ENCODE data around the gene RNF5. TPM values are rescaled to one million over a fixed set of nuclear protein-coding genes. Genes with fewer than 3 reads are reported as not detected.

RNF5 gene
- total and polyA plus RNA-seq, 9 of the 15 experiments (the other 6 are each of a cell fraction or from before 2014, with no cell fraction given): 62.2 to 245 (median 129) TPM

Small RNAs within 50 kb of the gene (microRNA-seq; reads per million reads assigned to microRNA genes)
- gene MIR6721 (ENCODE audit: borderline microRNAs expressed) (0.91 reads per million, percentile 4 among the genes with 10 or more reads in this experiment), gene MIR6833 (ENCODE audit: borderline microRNAs expressed) (not detected)

Small RNAs within 50 kb of the gene (small RNA-seq; reads per million reads assigned to genes)
- not detected for gene AL662884.1
- gene MIR6833: not detected

Other genes with a start within 250 kb of the RNF5 start
Only the 7 nearest of the 20 such genes appear.
- 0.14 and 0.57 TPM in 2 replicates for gene PRRT1, start 26.5 kb upstream of the RNF5 start, total RNA-seq (2014; rRNA removed)
- gene PRRT1, start 26.5 kb upstream of the RNF5 start, total RNA-seq (2014; rRNA removed; fragmentation: Illumina TruSeq; extraction: Trizol): 0.16 and 0.29 TPM in 2 replicates
- gene PRRT1, start 26.5 kb upstream of the RNF5 start, total RNA-seq (2015; rRNA removed; fragmentation: Illumina TruSeq; extraction: Trizol): 0.40 and 0.53 TPM in 2 replicates
- gene PRRT1, start 26.5 kb upstream of the RNF5 start, total RNA-seq (2021): 1.9 and 3.0 TPM in 2 replicates
- gene PRRT1, start 26.5 kb upstream of the RNF5 start, polyA plus RNA-seq (2011; rRNA removed): 0.50 and 1.1 TPM in 2 replicates
- 3.3 and 3.5 TPM in 2 replicates for gene PRRT1, start 26.5 kb upstream of the RNF5 start, polyA plus RNA-seq (2014; fragmentation: Illumina TruSeq; extraction: Trizol)
- under 1 TPM; 0.31 to 0.41 TPM for gene PRRT1, start 26.5 kb upstream of the RNF5 start, polyA plus RNA-seq (2014; fragmentation: Nextera tagmentation; extraction: Ambion mirVana)
- 2.1 and 2.8 TPM in 2 replicates for gene PRRT1, start 26.5 kb upstream of the RNF5 start, polyA plus RNA-seq (2014; rRNA removed)
- gene PPT2, start 24.3 kb upstream of the RNF5 start, total RNA-seq (2014; rRNA removed): 69.9 and 296 TPM in 2 replicates
- gene PPT2, start 24.3 kb upstream of the RNF5 start, total RNA-seq (2014; rRNA removed; fragmentation: Illumina TruSeq; extraction: Trizol): 42.5 and 43.7 TPM in 2 replicates
- gene PPT2, start 24.3 kb upstream of the RNF5 start, total RNA-seq (2015; rRNA removed; fragmentation: Illumina TruSeq; extraction: Trizol): 44.1 and 45.6 TPM in 2 replicates
- 83.2 and 83.4 TPM in 2 replicates for gene PPT2, start 24.3 kb upstream of the RNF5 start, total RNA-seq (2021)
- 75.8 and 76.6 TPM in 2 replicates for gene PPT2, start 24.3 kb upstream of the RNF5 start, polyA plus RNA-seq (2011; rRNA removed)
- gene PPT2, start 24.3 kb upstream of the RNF5 start, polyA plus RNA-seq (2014; fragmentation: Illumina TruSeq; extraction: Trizol): 92.6 and 98.8 TPM in 2 replicates
- gene PPT2, start 24.3 kb upstream of the RNF5 start, polyA plus RNA-seq (2014; fragmentation: Nextera tagmentation; extraction: Ambion mirVana): 10 to 100 TPM; 27.4 to 41.6 TPM
- 86.4 and 95.1 TPM in 2 replicates for gene PPT2, start 24.3 kb upstream of the RNF5 start, polyA plus RNA-seq (2014; rRNA removed)
- gene EGFL8, start 13.8 kb upstream of the RNF5 start, total RNA-seq (2014; rRNA removed): 14.2 and 20.9 TPM in 2 replicates
- 10.0 and 12.1 TPM in 2 replicates for gene EGFL8, start 13.8 kb upstream of the RNF5 start, total RNA-seq (2014; rRNA removed; fragmentation: Illumina TruSeq; extraction: Trizol)
- 13.3 and 15.5 TPM in 2 replicates for gene EGFL8, start 13.8 kb upstream of the RNF5 start, total RNA-seq (2015; rRNA removed; fragmentation: Illumina TruSeq; extraction: Trizol)
- 21.7 and 26.0 TPM in 2 replicates for gene EGFL8, start 13.8 kb upstream of the RNF5 start, total RNA-seq (2021)
- gene EGFL8, start 13.8 kb upstream of the RNF5 start, polyA plus RNA-seq (2011; rRNA removed): 14.8 and 17.9 TPM in 2 replicates
- gene EGFL8, start 13.8 kb upstream of the RNF5 start, polyA plus RNA-seq (2014; fragmentation: Illumina TruSeq; extraction: Trizol): 19.1 and 26.3 TPM in 2 replicates
- 1 to 10 TPM; 2.2 to 2.8 TPM for gene EGFL8, start 13.8 kb upstream of the RNF5 start, polyA plus RNA-seq (2014; fragmentation: Nextera tagmentation; extraction: Ambion mirVana)
- gene EGFL8, start 13.8 kb upstream of the RNF5 start, polyA plus RNA-seq (2014; rRNA removed): 39.8 and 47.4 TPM in 2 replicates
- gene AGPAT1, start 2.3 kb upstream of the RNF5 start, total RNA-seq (2014; rRNA removed): 69.4 and 115 TPM in 2 replicates
- gene AGPAT1, start 2.3 kb upstream of the RNF5 start, total RNA-seq (2014; rRNA removed; fragmentation: Illumina TruSeq; extraction: Trizol): 45.4 and 51.9 TPM in 2 replicates
- gene AGPAT1, start 2.3 kb upstream of the RNF5 start, total RNA-seq (2015; rRNA removed; fragmentation: Illumina TruSeq; extraction: Trizol): 53.2 and 54.1 TPM in 2 replicates
- gene AGPAT1, start 2.3 kb upstream of the RNF5 start, total RNA-seq (2021): 107 and 109 TPM in 2 replicates
- gene AGPAT1, start 2.3 kb upstream of the RNF5 start, polyA plus RNA-seq (2011; rRNA removed): 78.7 and 138 TPM in 2 replicates
- gene AGPAT1, start 2.3 kb upstream of the RNF5 start, polyA plus RNA-seq (2014; fragmentation: Illumina TruSeq; extraction: Trizol): 165 and 176 TPM in 2 replicates
- 10 to 100 TPM; 37.9 to 43.6 TPM for gene AGPAT1, start 2.3 kb upstream of the RNF5 start, polyA plus RNA-seq (2014; fragmentation: Nextera tagmentation; extraction: Ambion mirVana)
- gene AGPAT1, start 2.3 kb upstream of the RNF5 start, polyA plus RNA-seq (2014; rRNA removed): 78.2 and 78.4 TPM in 2 replicates
- gene AGER, start 5.8 kb downstream of the RNF5 start, total RNA-seq (2014; rRNA removed): 5.3 and 6.2 TPM in 2 replicates
- gene AGER, start 5.8 kb downstream of the RNF5 start, total RNA-seq (2014; rRNA removed; fragmentation: Illumina TruSeq; extraction: Trizol): 2.0 and 2.2 TPM in 2 replicates
- gene AGER, start 5.8 kb downstream of the RNF5 start, total RNA-seq (2015; rRNA removed; fragmentation: Illumina TruSeq; extraction: Trizol): 3.0 and 3.6 TPM in 2 replicates
- 7.8 and 11.5 TPM in 2 replicates for gene AGER, start 5.8 kb downstream of the RNF5 start, total RNA-seq (2021)
- 4.1 and 7.9 TPM in 2 replicates for gene AGER, start 5.8 kb downstream of the RNF5 start, polyA plus RNA-seq (2011; rRNA removed)
- 5.8 and 8.2 TPM in 2 replicates for gene AGER, start 5.8 kb downstream of the RNF5 start, polyA plus RNA-seq (2014; fragmentation: Illumina TruSeq; extraction: Trizol)
- 1 to 10 TPM; 1.2 to 1.8 TPM for gene AGER, start 5.8 kb downstream of the RNF5 start, polyA plus RNA-seq (2014; fragmentation: Nextera tagmentation; extraction: Ambion mirVana)
- gene AGER, start 5.8 kb downstream of the RNF5 start, polyA plus RNA-seq (2014; rRNA removed): 10.9 and 11.1 TPM in 2 replicates
- gene PBX2, start 11.8 kb downstream of the RNF5 start, total RNA-seq (2014; rRNA removed): 55.6 and 63.8 TPM in 2 replicates
- gene PBX2, start 11.8 kb downstream of the RNF5 start, total RNA-seq (2014; rRNA removed; fragmentation: Illumina TruSeq; extraction: Trizol): 44.0 and 45.1 TPM in 2 replicates
- gene PBX2, start 11.8 kb downstream of the RNF5 start, total RNA-seq (2015; rRNA removed; fragmentation: Illumina TruSeq; extraction: Trizol): 60.0 and 62.5 TPM in 2 replicates
- 106 and 126 TPM in 2 replicates for gene PBX2, start 11.8 kb downstream of the RNF5 start, total RNA-seq (2021)
- 123 and 127 TPM in 2 replicates for gene PBX2, start 11.8 kb downstream of the RNF5 start, polyA plus RNA-seq (2011; rRNA removed)
- 108 and 119 TPM in 2 replicates for gene PBX2, start 11.8 kb downstream of the RNF5 start, polyA plus RNA-seq (2014; fragmentation: Illumina TruSeq; extraction: Trizol)
- gene PBX2, start 11.8 kb downstream of the RNF5 start, polyA plus RNA-seq (2014; fragmentation: Nextera tagmentation; extraction: Ambion mirVana): 1 to 10 TPM; 1.9 to 2.8 TPM
- 117 and 134 TPM in 2 replicates for gene PBX2, start 11.8 kb downstream of the RNF5 start, polyA plus RNA-seq (2014; rRNA removed)
- 40.5 and 45.0 TPM in 2 replicates for gene GPSM3, start 14.2 kb downstream of the RNF5 start, total RNA-seq (2014; rRNA removed)
- gene GPSM3, start 14.2 kb downstream of the RNF5 start, total RNA-seq (2014; rRNA removed; fragmentation: Illumina TruSeq; extraction: Trizol): 13.5 and 14.0 TPM in 2 replicates
- 22.3 and 22.4 TPM in 2 replicates for gene GPSM3, start 14.2 kb downstream of the RNF5 start, total RNA-seq (2015; rRNA removed; fragmentation: Illumina TruSeq; extraction: Trizol)
- gene GPSM3, start 14.2 kb downstream of the RNF5 start, total RNA-seq (2021): 37.3 and 42.6 TPM in 2 replicates
- 24.4 and 51.8 TPM in 2 replicates for gene GPSM3, start 14.2 kb downstream of the RNF5 start, polyA plus RNA-seq (2011; rRNA removed)
- gene GPSM3, start 14.2 kb downstream of the RNF5 start, polyA plus RNA-seq (2014; fragmentation: Illumina TruSeq; extraction: Trizol): 39.6 and 46.5 TPM in 2 replicates
- gene GPSM3, start 14.2 kb downstream of the RNF5 start, polyA plus RNA-seq (2014; fragmentation: Nextera tagmentation; extraction: Ambion mirVana): 1 to 10 TPM; 5.3 to 5.7 TPM
- 32.2 and 35.1 TPM in 2 replicates for gene GPSM3, start 14.2 kb downstream of the RNF5 start, polyA plus RNA-seq (2014; rRNA removed)

Measured in K562 (cell line).